Left renal pelvis (tissue), 4 donors: Measurements from ENCODE around the gene EDN1. TPM values are rescaled to one million over a fixed set of nuclear protein-coding genes. Genes with fewer than 3 reads are reported as not detected.

Experiments
- DNase-seq, 4 donors: peaks; one replicate each; pipeline ENCODE4 v3.0.0-alpha.2; 2013; ENCODE audit warnings: low read depth in 4 of 4, low spot score in 3 of 4
- polyA plus RNA-seq, 4 donors: library from polyadenylated mRNA; unstranded; fragments of 120-200 nt; gene quantifications; one replicate each; pipeline ENCODE4 v1.2.1, GENCODE V29; 2013; ENCODE audit not compliant: insufficient read length in 4 of 4

Gene EDN1
- polyA plus RNA-seq, 4 donors, result 1.9 to 4.9 (median 4.1) TPM

- DNase-seq, result no peak
These were observed 4.0 kb downstream of the EDN1 start for GRCh38 chr6:12293931-12294807.

GRCh38 chr6:12294851-12295536, 4.8 kb downstream of the EDN1 start:
- DNase-seq, result no peak

- no peak for DNase-seq
These were observed 5.5 kb downstream of the EDN1 start for GRCh38 chr6:12295558-12296254.

- DNase-seq, result no peak
These were observed 6.1 kb downstream of the EDN1 start for GRCh38 chr6:12296255-12296573.

GRCh38 chr6:12296604-12297003, 6.4 kb downstream of the EDN1 start:
- DNase-seq, result no peak

- DNase-seq, result no peak
These were observed 7.3 kb downstream of the EDN1 start for GRCh38 chr6:12297363-12298016.

GRCh38 chr6:12298017-12298978, 8.1 kb downstream of the EDN1 start:
- DNase-seq, result no peak

GRCh38 chr6:12298995-12299394, 8.8 kb downstream of the EDN1 start:
- no peak for DNase-seq

- no peak for DNase-seq
These were observed 10.9 kb downstream of the EDN1 start for GRCh38 chr6:12301018-12301417.

GRCh38 chr6:12304487-12304886, 14.3 kb downstream of the EDN1 start:
- DNase-seq, result no peak

- DNase-seq, result no peak
These were observed 18.9 kb downstream of the EDN1 start for GRCh38 chr6:12309070-12309469.

GRCh38 chr6:12311106-12311505, 20.9 kb downstream of the EDN1 start:
- no peak for DNase-seq

GRCh38 chr6:12312736-12313135, 22.6 kb downstream of the EDN1 start:
- DNase-seq, result no peak

- DNase-seq, result no peak
These were observed 23.3 kb downstream of the EDN1 start for GRCh38 chr6:12313306-12313991.

- no peak for DNase-seq
These were observed 23.9 kb downstream of the EDN1 start for GRCh38 chr6:12313992-12314589.

- DNase-seq, result no peak
These were observed 24.6 kb downstream of the EDN1 start for GRCh38 chr6:12314751-12315150.

GRCh38 chr6:12315292-12316081, 25.3 kb downstream of the EDN1 start:
- DNase-seq, result no peak

GRCh38 chr6:12318749-12319148, 28.6 kb downstream of the EDN1 start:
- no peak for DNase-seq
